ENCODE results near the gene MYH7. TPM values are rescaled to one million over a fixed set of nuclear protein-coding genes. Genes with fewer than 3 reads are reported as not detected.

Gene MYH7
- total RNA-seq, 1 experiment from 2014 or later, result not detected

DNA sequence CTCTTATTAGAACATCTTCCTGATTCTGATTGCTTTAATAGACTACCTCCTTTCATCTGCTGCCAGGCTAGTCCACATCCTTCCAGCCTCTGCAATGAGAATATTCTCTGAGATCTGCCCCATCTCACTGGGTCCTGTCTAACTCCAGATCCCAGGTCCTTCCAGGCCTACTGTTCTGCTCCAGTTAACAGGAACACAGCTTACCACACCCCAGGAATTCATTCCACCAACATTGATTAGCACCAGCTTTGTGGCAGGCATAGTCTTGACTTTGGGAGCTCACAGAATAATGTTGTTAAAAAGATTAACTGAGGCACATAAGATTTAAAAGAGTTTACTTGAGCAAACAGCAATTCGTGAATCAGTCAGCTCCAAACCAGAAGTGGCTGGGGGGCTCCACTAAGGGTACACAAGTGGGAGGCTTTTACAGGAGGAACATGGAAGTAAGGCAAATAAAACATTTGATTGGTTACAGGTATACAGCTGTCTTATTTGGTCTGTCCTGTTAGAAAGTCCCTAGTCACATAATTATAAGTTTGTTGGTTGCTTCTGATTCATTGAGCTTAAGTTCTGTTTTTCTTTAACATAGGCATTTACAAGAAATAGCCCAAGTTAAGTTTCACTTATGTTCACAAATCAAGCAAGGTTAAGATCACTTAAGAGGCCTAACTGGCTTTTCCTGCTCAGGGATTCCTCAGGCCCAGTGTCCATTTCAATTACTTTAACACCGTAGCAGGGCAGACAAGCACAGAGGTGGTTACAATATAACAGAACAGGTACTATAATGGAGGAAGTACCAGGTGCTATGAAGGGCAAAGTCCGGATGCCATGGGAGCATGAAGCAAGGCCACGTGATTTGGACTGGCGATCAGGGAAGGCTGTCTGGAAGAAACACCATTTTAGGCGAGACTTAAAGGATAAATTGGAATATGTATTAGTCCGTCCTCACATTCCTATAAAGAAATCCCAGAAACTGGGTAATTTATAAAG is 12.2 kb upstream of the MYH7 start:
- no peak for DNase-seq (ENCODE audit: low read depth)

DNA sequence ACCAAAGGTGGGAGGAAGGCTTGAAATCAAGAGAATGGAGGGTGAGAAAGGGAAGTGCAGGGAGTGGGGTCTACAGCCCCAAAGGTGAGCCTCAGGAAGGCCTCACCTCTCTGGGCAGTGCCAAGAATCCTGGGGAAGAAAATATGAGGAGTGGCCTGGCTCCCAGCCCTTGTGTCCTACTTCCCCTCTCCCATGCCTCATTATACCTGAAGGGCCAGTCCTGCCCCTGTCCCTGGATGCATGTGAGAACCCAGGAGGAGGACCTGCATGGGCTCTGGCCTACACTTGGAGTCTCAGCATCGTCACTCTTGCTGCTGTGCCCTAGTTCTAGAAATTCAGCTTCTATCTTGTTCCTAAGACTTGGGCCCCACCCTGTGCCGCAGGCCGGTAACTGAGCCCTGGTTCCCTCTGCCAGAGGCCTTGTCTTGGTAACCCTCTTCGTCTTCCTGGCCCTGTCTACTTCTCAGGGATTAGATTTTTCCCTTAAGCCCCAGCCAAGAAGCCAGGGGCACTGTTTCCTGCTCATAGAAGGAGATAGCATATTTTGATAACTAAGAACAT is 10.9 kb upstream of the MYH7 start:
- no peak for DNase-seq (ENCODE audit: low read depth)

DNA sequence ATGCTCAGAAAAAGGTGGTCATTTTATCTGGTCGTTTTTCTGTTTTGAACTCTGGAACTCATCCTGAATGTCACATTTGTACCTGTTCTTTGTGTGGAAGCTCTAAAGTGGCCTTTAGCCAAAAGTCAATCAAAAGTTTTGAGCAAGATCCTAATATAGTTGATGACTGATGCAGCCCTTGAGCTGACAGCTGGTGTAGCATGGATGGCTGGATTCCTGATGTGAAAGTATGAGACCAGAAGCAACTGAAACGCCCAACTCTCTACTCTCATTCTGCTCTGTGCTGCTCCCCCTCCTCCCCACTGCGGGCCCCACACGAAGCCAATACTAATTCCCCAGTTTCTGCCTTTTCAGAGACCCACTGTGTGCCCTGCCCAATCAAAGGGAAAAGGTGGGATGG is 10.3 kb upstream of the MYH7 start:
- no peak for DNase-seq (ENCODE audit: low read depth)

DNA sequence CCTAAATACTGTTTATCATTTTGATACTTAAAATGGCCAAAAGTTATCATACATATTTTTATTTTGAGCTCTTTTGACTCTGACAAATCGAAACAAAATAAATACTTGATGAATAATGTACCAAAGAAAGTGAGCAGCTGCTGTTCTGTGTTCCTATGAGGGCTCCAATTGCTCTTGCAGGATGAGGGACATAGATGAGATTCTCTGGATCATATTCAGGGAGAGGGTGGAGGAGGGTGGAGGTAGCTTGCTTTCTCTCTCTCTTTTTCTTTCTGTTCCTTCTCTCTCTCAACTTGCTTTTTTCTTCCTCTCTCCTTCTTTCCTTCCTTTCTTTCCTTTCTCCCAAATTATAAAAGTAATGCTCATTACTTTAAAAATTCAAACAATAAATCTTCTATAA is 8.9 kb upstream of the MYH7 start:
- no peak for DNase-seq (ENCODE audit: low read depth)

DNA sequence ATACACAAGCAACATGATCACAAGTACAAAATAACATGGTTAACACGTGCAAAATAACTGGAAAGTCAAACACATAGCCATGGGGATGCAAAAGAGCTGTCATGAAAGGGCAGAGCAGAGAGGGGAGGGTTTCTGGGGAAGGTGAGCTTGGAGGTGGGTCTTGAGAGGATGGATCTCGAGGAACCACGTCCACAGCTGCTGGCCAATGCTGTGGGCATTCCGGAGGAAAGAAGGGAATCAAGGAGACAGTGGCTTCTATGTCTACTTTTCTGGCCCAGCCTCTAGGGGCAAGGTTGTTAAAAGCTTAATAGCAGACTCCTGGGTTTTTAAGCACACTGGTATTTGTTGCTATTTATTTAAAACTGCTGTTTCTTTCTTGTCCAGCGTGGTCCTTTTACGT is 8.4 kb upstream of the MYH7 start:
- no peak for DNase-seq (ENCODE audit: low read depth)

DNA sequence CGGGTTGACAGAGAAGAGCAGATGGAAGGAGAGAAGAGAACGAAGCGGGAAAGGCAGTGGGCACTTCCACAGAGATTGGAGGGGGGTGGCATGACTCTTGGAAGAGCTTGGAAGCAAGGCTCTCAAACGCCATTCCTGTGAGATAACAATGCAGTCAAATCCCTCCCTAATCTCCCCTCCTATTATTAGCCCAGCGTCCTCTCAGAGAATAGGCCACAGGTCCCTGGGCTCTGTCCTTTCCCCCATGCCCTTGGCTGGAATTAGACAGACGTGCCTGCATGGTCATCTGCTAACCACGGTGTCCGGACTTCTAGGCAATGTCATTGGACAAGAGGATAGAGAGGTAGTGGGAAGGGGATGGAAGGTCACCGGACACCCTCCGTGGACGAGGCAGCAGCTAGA is 8.0 kb upstream of the MYH7 start:
- DNase-seq (ENCODE audit: low read depth), result no peak

DNA sequence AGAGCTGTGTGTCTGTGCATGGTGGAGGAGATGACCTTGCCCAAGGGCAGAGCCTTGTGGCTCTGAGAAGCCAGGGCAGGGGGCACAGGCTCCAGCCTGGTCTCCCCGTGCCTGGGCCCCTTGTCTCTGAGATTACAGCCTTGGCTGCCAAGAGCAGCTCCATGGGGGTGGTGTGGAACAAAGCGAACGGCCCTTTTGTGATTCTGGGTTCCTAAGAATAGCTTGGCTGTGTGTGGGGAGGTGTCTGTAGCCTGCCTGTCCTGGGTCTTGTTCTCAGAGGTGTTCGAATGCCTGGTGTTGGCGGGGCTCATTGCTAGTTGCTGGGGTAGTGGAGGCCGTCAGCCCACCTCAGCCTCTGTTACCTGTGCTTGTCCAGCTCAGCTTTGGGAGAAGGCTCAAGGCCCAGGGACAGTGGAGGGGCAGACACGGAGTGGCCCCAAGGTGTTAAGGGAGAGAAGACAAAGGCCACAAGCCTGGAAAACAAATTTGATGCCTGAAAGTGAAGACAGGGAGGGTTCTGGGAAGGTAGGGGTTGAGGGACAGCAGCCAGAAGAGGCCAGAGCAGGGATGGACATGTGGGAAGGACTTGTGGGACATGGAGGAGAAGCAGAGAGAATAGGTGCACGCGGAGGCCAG is 7.4 kb upstream of the MYH7 start:
- DNase-seq (ENCODE audit: low read depth), result no peak

DNA sequence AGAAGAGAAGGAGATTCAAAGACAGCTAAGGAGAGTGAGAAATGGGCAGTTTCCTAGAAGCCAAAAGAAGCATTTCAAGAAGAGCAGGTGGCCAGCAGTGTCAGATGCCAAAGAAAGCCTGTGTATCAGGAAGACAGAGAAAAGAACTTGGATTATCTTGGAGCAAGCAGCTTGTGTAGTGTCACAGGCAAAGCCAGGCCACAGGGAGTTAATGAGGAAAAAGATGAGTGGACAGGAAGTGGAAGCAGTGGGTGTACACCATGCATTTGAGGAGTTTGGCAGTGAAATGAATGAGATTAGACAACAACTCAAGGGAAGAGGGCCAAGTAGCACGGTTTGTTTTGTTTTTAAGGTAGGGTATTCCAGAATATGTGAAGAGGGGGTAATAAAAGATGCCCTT is 5.6 kb upstream of the MYH7 start:
- DNase-seq (ENCODE audit: low read depth), result peak; percentile 3

DNA sequence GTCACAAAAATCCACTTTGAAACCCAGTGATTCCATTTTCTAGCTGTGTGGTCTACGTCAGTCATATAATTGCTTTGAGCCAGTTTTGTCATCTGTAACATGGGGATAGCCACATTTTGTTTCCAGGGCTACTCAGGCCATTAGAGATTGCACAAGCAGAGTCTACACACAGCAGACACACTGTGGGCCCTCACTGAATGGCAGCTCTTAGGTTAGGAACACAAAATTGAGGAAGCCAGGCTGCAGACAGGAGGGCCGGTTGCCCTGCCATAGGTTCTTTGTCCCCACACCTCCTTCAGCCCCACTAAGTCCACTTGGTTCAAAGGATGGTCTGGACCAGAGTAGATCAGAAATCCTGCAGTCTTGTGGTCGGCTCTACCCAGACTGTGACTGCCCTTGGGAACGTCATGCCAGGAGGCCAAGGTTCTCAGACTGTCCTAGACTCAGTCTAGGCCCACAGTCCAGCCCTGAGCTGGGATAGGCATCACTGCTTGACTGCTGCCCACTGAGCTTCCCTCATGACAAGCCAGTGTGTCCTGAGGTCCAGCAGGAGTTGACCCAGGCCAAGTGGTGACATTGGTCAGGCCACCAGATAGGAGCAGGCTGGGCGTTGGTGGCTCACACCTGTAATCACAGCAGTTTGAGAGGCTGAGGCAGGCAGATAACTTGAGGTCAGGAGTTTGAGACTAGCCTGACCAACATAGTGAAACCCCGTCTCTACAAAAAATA is 3.8 kb upstream of the MYH7 start:
- no peak for DNase-seq (ENCODE audit: low read depth)

DNA sequence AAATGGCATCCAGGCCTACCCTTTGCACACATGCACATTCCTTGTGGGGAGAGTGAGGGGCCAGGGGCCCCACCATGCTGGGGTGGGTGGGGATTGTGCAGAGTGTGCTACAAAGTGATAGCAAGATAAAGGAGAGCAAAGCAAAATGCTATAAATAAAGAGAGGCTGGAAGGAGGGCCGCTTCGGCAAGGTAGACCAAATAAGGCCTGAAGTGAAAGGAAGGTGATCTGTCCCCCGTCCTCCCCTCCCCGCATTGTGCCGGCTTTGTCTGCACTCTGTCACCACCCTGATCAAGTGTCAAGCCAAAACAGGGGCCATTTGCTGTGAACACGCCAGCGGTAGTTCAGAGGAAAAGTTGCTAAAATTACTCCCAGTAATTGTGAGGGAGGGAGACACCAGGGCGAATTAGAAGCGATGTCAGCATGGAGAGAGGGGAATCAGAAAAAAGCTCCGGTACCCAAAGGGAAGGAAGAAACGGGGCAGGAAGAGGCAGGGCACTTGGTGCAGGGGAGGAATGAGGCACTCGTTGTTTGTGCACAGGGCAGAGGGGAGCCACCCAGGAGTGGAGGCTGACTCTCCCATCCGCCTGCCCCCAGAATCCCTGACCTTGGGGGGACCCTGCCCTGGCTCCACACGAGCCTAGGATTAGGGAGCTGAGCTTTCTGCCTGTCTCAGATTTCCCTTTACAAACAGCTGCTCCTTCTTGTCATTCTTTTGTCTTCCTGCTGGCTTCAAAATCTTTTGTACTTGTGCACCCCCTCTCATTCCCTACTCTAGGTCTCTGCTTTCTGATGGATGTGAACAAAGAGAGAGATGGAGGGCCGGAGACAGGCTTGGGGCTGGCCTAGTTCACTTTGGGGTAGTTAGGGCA is 2.9 kb upstream of the MYH7 start:
- no peak for DNase-seq (ENCODE audit: low read depth)

DNA sequence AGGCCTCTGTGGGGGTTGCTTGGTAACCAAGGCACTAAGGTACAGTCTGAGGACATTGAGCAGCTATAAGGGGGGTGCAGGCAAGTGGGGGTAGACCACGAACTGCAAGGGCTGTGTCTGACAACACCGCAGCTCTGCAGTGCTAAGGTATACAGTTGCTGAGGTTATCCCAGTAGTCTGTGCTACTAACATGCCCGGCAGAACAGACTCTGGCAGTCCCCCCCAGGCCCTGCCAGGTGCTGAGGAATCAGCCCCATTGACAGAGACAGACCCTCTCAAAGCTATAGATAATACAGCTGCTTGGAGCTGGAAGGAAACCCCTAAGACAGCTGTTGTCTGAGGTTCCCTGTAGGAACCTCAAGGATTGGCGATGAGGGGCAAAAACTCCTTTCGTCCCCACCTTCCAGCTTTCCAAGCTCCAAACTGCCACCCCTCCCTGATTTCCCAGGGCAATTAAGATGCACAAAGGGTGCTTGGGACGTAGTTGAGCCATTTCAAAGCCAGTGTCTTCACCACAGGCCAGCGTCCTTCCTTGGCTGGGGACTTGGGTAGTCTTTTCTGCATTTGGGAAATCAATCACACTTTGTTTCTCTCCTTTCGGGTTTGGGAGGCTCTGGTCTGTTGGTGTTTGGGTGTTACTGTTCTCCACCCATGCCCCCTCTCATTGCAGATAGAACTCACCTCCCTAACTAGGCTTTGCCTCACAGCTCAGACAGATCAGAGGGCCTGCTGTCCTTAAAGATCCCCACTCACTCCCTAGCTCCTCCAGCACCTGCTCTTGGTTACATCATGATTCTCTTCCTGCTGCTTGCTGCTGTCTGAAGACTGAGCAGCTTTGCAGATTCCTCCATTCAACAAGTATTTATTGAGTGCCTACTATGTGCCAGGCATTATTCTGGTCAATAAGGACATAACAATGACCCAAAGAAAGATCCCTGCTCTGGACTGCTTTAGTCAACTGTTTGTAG is 2.0 kb upstream of the MYH7 start:
- DNase-seq (ENCODE audit: low read depth), result no peak

DNA sequence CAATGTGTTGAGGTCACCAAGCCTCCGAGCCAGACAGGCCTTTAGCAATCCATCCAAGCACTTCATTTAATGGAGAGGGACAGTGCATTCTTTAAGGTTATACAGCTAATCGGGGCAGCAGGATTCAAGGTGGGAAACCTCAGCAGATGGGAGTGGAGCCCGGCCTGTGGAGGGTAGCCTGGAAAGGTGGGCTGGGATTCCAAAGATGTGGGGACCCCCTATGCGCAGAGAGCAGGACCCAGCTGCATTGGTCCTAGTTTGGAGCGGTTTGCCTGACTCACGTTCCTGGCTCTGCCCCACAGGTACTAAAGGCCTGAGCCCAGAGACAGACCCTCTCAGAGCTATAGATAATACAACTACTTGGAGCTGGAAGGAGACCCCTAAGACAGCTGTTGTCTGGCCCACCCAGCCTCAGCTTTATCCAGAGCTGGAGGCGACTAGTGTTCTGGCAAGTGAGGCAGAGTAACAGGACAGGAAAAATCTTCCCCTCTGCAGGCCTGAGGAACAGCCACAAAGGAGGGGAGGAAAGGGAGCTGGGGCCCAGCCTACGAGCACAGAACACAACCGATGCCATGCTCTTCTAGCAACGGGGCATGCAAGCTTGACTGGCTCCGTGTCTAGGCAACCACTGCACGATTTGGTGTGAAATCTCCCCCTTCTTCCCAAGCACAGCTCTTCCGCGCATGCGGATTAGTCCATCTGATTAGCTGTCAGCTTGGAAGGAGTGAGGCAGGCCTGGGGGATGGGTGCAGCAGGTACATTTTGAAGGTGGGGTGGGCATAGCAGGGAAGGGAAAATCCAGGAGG is 1.1 kb upstream of the MYH7 start:
- DNase-seq (ENCODE audit: low read depth), result no peak

DNA sequence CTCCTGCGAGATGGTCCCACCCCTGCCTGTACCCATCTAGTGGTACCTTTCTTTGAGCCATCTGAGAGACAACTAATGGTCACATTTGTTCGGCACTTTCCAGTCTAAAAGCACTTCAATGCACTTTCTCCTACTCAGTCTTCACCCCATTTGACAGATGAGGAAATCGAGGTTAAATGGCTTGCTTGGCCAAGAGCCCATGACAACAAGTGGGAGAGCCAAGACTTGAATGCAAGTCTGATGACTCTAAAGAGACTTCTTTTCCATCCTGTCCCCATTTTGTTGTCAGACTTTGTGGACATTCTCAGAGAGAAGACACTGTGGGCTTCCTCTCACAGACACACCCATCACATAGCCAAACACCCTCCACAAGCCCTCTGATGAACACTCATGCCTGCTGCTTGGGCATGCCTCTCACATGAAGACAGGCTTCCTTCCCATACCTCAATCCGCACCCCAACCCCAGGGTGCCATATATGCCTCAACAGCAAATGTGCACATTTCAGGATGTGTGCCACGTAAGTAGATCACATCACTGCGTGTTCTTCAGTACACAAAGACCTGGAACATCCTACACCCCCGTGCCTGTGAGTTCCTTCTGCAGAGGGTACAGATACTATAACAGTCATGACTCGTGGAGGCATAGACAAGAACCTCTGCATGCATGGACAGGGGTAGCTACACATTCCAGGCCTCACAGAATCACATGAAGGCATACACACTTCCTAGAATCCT is 805 bp downstream of the MYH7 start:
- DNase-seq (ENCODE audit: low read depth), result no peak

DNA sequence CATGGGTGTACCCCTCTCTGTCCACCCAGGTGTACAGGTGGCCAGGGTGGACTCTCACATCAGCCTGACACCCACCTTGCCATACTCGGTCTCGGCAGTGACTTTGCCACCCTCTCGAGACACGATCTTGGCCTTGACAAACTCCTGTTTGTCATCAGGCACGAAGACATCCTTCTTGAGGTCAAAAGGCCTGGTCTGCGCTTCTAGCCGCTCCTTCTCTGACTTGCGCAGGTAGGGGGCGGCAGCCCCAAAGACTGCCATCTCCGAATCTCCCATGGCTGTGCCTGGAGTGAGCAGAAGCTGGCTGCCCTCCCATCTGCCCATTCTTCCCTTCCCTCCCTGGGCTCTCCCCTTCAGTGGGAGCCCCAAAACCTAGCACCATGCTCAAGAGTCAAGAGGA is 2.0 kb downstream of the MYH7 start:
- DNase-seq (ENCODE audit: low read depth), result no peak

DNA sequence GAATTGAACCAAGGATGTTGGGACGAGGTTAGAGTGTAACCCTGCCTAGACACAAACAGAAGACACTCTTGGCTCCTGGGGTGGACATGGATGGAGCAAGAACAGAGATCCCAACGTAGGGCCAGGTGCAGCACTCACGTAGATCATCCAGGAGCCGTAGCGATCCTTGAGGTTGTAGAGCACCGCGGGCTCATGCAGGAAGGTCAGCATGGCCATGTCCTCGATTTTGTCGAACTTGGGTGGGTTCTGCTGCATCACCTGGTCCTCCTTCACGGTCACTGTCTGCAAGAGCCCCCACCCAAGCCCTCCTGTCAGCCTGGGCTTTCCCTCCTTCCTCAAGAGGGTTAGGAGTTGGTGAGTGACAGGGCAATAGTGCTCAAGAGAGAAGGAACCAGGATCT is 2.5 kb downstream of the MYH7 start:
- no peak for DNase-seq (ENCODE audit: low read depth)

DNA sequence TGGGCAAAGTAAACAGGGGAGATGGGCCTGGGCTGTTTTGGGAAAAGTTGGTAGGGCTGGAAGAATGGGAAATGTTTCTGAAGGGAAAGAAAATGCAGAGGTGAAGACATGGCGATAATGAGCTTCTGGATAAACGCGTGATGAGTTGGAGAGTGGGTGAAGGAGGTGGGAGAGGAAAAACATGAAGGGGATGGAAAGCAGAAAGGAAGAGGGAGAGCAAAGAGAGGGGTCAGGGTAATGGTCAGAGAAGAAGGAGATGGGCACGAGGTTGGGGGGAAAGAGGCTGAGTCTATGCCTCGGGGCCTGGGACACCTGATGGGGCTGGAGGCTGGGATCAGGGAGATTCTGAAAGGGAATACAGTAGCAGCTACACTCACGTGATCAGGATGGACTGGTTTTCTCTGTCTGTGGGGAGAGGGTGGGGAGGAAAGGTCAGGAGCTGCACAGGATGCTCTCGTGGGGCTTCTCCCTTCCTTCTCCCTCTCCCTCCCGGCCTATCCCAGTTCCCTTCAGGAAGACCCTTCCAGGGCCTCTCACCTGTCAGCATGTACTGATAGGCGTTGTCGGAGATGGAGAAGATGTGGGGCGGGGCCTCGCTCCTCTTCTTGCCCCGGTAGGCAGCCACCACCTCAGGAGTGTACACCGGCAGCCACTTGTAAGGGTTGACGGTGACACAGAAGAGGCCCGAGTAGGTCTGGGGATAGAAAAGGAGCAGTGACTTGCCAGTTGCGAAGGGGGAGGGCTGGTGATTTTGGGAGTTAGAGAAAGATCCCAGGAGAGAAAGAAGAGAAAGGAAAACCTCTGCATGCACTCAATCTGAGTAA is 3.1 kb downstream of the MYH7 start:
- DNase-seq (ENCODE audit: low read depth), result no peak

DNA sequence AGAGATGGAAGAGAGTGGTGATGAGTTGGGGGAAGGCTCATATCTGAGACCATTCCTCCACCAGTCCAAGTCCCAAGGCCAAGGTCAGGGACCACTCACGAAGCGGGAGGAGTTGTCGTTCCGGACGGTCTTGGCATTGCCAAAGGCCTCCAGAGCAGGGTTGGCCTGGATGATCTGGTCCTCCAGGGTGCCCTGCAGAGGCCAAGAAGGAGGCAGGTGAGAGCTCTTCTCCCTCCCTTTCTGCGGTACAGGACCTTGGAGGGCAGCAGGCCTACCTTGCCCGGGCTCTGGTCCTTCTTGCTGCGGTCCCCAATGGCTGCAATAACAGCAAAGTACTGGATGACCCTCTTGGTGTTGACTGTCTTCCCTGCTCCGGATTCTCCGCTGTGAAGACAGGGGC is 4.0 kb downstream of the MYH7 start:
- no peak for DNase-seq (ENCODE audit: low read depth)

DNA sequence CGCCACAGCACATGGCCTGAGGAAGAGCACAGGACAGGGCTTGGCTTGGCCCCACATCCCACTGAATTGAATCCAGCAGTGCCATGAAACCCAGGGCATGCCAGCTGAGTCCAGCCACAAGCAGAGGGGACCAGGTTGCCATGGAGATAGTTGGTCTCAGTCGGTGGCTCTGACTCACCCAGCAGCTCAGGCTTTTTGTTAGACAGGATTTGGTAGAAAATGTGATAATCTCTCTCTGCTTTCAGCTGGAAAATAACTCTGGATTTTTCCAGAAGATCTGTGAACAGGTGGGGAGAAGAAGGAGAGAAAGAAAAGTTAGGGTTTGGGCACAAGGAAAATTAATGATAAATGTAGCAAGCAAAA is 4.8 kb downstream of the MYH7 start:
- peak; percentile 62 for DNase-seq (ENCODE audit: low read depth)
